HG03469 (cell line): ENCODE measurements around the gene ETDC.

Experiments
- ATAC-seq: cut with Tn5 transposase; IDR thresholded peaks from one replicate; pipeline ENCODE4 v1.9.1; 2021; ENCODE audit warnings: mild to moderate bottlenecking, moderate library complexity, moderate number of reproducible peaks; ENCODE audit not compliant: unreplicated experiment

Gene ETDC

DNA sequence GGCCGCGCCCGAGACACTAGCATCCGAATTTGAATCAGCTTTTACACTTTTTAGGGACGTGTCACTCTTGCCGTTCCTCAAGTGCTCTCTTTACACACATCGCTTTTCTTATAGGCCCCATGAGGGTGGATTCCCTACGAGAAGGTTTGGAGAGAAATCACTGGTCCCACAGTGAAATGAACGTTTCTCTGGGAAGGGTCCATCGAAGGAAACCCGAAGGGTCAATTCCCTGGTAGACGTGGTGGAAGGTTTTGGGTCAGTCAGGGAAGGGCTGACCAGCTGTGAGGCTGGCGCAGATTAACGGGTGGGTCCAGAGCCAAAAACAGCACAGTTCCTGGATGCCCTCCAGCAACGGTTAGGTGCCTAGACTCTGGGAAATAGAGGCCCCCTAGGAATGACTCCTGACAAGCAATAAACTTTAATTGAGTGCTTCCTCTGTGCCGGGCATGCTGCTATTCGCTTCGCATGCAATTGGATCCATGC, 35.9 kb downstream of the ETDC start:
- no peak for ATAC-seq

DNA sequence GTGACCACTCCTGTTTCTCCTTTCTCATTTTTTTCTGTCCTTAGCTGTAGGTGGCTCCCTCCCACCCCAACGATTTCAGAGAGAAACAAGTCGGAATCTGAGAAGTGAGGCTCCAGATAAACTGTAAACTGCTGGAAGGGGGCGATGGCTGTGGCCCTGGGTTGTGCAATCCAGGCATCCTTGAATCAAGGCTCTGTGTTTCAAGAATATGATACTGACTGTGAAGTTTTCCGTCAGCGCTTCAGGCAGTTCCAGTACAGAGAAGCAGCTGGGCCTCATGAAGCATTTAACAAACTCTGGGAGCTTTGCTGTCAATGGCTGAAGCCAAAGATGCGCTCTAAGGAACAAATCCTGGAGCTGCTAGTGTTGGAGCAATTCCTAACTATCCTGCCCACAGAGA, 37.7 kb downstream of the ETDC start:
- no peak for ATAC-seq

DNA sequence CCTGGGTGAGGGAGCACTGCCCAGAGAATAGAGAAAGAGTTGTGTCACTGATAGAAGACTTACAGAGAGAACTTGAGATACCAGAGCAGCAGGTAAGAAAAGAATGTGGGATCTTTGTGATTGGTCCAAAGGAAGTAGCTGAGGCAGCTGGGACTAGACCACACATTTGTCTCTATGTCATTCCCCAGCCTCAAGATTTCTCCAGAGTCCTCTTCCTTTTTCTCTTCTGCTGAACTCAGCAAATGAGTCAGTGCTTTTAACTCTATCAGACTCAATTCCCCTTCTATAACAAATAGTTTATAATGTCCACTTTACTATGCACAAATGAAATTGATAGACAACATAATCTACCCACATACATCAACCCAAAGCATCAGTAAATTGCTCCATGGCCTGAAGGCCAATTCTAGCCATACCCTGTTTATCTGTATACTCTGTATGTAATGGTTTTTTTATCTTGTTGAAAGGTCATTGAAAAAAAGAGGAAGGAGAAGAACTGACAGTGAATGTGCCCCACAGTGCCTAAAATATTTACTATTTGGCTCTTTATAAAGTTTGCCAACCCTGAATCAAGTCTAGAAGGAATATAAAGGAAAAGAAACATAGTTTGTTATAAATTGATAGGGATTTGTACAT, 38.2 kb downstream of the ETDC start:
- ATAC-seq: no peak

DNA sequence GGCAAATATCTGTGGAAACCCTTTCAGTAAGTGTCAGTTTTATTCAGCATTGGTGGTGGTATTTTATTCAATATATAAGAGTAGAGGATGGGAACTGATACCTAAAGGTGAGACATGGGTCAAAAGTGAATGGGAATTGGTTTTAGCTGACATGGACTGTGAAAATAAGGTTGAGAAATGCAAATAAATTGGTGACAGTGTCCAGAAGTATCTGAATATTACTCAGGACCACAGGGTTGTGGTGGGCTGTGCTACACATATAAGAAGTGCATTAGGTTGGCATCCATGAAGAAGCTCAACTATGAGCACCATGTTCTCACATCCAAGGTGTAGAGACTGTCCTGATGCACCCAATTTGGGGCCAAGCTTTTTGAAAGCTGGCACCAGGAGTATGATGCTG, 45.0 kb downstream of the ETDC start:
- ATAC-seq: no peak
